GM12873 (cell line): ENCODE measurements around the gene F8.

ENCODE experiments used
- CTCF ChIP-seq: IDR thresholded peaks from 2 replicates; pipeline ENCODE4 v1.5.1; 2012; ENCODE audit warnings: low read depth, mild to moderate bottlenecking, moderate library complexity, low read length, control low read depth; ENCODE audit not compliant: insufficient read depth; ENCODE audit errors: missing control alignments

F8 gene

DNA sequence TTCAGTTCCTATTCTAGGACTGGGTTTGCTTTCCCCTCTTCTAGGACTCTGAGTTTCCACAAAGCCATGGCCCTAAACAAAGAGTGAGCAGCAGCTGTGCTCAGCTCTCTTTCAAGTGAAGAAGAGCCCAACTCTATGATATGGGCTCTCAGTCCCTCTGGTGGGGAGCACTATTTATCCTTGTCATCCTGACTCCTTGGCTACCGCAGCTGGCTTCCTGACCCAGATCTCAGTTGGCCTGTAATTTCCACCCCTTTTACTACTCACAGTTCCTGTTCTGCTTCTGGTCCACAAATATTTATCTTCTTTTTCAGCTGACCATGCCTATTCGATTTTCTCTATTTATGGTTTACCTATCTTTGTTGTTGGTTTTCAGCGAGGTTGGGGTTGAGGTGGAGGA lies 33.8 kb downstream of the F8 start:
- TF ChIP-seq CTCF: no peak

GRCh38 chrX:154987940-154988339 lies 34.6 kb downstream of the F8 start:
- TF ChIP-seq CTCF: no peak

DNA sequence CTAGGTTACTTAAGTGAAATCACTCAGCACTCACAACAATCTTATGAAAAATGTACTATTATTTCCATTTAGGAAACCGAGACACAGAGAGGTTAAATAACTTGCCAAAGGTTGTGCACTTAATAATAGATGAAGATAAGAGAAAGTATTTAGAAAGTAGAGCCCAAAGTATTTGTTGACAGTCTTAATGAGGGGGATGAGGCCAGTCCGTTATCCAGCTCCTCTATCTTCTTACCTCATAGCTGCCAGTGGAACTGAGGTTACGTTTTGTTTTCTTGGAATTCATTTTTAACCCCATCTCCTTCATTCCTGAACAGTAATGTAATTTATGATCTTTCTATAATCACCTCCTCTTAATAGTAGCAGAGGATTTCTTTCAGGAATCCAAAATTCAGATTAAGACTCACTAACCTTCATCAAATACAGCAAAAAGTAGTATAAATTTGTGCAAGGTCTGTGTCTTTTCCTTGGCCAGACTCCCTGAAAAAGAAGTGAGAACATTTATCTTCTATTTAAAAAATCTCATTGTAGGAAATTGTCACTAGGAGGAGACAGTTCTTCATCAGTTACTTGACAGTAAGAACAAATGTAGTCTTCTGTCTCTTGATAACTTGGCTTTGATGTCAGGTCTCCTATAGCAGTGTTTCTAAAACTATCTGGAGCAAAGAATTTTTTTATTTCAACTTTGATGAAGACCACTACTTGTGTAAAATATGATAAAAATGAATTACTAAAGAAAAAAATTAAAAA lies 35.5 kb downstream of the F8 start:
- TF ChIP-seq CTCF: no peak

- TF ChIP-seq CTCF: no peak
Measured at GRCh38 chrX:154981116-154981411, 41.5 kb downstream of the F8 start.

GRCh38 chrX:154980330-154981115 lies 42.0 kb downstream of the F8 start:
- TF ChIP-seq CTCF: peak; percentile 78

GRCh38 chrX:154979629-154980028 lies 42.9 kb downstream of the F8 start:
- no peak for TF ChIP-seq CTCF

DNA sequence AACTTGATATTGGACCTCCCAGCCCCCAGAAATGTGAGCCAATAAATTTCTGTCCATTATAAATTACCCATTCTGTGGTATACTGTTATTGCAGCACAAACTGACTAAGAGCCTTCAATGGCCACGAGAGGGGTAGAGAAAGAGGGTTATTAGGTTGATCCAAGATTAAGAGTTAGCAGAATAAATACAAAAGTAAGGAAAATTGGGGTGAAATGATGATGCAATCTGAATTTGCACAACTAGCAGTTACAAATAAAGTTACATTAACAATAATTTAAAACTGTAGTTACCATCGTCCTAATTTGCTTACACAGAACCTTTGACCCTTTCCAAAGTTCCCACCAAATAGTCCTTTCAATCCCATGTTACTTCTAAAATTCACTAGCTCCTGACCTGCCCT lies 54.2 kb downstream of the F8 start:
- no peak for TF ChIP-seq CTCF
